HG03066 (cell line): ENCODE results near the gene PDE4B.

Experiments used
- ATAC-seq: cut with Tn5 transposase; IDR thresholded peaks from one replicate; pipeline ENCODE4 v1.9.1; 2021; ENCODE audit warnings: low read depth; ENCODE audit not compliant: unreplicated experiment

PDE4B gene

DNA sequence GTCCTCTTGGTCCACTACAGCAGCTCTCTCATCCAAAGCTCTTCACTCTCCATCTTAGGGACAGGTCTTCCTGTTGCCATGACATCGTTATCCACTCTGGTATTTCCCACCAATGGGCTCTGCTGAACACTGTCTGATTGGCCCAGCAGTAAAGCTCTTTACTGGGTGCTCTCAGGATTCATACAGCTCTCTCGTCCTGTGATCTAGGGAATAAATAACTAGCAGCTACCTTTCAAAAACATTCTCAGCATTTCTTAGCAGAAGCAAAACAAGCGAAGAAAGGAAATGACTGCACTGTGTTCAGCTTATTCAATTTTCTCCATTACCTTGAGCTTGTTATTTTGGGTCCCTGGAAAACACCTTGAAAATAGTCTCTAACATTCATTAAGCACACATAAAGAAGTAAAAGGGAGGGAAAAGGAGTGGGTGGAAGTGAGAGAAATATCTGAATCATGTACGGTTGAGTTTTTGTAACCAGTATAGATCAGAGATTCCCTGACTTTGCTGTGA is 577.8 kb downstream of the PDE4B start:
- ATAC-seq = no peak

DNA sequence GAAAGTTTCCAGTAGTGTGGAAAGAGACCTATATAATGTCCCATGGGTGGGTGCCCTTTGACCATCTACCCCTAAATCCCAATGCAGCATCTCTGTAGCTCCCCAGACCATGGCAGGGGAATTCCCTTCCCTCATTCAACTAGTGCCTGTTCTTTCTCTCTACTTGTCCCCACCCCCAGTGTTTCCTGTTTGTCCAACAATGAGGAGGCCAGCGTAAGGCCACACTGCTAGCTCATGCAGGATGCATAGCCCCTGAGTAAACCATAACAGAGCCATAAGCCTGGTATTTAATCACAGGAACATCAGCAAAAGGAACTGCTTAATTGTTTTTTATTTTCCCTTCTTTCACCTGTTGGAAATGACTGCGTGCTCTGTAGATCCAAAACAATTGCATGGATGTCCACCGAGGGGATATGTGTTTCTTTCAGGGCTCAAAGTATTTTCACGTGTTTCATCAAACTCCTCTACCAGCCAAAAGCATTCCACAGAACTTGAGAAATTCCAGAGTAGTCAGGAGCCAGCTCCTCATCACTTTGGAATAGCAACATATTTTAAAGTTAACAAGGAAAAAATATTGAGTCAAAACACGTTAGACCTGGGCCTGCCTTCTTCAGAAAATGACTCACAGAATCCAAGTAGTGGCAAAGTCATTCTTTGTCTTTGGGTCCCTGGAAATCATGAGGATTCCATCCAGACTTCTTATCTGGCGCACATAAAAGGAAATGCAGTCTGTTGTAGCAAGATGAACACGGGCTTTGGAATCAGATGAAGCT is 578.7 kb downstream of the PDE4B start:
- peak; percentile 26 for ATAC-seq

DNA sequence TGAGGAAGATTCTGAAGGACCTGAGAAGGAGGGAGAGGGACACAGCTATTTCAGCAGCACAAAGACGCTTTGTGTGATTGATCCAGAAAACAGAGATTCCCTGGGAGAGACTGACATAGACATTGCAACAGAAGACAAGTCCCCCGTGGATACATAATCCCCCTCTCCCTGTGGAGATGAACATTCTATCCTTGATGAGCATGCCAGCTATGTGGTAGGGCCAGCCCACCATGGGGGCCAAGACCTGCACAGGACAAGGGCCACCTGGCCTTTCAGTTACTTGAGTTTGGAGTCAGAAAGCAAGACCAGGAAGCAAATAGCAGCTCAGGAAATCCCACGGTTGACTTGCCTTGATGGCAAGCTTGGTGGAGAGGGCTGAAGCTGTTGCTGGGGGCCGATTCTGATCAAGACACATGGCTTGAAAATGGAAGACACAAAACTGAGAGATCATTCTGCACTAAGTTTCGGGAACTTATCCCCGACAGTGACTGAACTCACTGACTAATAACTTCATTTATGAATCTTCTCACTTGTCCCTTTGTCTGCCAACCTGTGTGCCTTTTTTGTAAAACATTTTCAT is 579.9 kb downstream of the PDE4B start:
- no peak for ATAC-seq

DNA sequence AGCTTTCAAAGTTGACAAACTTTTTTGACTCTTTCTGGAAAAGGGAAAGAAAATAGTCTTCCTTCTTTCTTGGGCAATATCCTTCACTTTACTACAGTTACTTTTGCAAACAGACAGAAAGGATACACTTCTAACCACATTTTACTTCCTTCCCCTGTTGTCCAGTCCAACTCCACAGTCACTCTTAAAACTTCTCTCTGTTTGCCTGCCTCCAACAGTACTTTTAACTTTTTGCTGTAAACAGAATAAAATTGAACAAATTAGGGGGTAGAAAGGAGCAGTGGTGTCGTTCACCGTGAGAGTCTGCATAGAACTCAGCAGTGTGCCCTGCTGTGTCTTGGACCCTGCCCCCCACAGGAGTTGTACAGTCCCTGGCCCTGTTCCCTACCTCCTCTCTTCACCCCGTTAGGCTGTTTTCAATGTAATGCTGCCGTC is 580.5 kb downstream of the PDE4B start:
- ATAC-seq = no peak

DNA sequence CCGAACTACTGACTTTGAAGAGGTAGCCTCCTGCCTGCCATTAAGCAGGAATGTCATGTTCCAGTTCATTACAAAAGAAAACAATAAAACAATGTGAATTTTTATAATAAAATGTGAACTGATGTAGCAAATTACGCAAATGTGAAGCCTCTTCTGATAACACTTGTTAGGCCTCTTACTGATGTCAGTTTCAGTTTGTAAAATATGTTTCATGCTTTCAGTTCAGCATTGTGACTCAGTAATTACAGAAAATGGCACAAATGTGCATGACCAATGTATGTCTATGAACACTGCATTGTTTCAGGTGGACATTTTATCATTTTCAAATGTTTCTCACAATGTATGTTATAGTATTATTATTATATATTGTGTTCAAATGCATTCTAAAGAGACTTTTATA is 581.5 kb downstream of the PDE4B start:
- peak; percentile 46 for ATAC-seq

DNA sequence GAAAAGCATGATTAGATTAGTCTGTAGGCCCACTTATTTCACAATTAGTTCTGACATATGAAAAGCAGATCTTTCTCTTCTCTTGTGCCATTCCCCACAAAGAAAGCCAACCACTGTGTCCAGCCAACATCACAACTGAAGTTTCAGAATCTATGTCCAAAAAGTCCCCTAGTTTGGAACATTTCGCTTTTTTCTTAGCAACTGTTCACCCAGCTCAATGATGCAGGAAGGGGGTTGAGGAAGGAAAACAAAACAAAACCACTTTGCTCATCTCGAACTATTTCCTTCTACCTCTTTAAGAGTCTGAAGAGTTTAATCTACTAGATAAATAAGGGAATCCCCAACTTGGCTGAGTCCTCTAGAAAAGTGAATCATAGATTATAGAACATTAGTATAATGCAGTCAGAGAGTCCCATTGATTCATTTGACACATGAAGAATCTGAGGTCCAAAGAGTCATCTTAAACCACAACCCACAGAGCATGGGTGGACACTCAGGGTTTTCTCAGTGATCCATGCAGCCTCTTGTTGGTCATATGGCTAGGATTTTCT is 581.9 kb downstream of the PDE4B start:
- peak; percentile 39 for ATAC-seq

DNA sequence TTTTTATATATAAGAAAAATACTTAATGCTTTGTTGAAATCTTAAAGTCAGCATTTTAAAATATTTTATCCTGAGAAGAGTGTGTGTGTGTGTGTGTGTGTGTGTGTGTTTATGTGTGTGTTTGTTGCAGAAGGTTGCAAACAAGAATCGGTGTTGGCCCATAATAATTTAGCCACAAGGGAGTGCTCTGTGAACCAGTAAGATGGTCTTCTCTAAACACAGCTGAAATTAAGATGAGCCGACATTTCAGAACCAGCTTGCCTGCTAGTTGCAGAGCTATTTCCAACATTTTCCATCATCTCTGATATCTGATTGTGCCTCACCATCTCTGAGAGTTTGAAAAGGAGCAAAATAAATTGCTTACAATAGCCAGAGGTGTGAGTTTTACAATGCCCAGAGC is 582.4 kb downstream of the PDE4B start:
- no peak for ATAC-seq

DNA sequence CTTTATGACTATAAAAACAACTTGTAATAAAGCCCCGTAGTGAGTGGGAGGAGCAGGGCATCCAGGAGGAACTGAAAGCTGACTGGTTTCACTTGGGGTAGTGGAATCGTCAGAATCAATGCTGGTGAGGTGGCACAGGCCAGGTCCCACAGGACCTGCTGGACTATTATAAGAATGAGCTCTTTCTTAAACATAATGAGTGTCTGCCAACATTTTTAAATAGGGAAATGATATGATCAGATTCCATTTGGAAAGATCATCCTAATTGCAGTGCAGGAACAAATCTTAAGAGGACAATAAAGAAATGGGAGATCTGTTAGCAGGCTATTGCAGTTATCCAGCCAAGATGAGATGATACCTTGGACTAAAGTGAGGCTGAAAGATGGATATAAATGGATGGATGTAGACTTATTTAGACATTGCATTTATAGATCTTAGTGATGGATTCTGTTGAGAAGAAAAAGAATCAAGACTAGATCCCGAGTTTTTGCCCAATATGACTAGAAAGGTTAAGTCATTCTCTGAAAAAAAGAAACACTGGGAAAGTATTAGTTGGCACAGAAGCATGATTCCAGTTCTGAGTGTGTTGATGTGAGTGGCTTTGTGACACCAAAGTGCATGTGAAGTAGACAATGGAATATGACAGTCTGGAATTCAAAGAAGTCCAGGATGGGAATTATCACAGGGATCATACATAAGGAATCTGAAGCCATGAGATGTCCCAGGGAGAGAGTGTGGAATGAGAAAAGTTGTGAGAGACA is 587.9 kb downstream of the PDE4B start:
- ATAC-seq = peak; percentile 98

DNA sequence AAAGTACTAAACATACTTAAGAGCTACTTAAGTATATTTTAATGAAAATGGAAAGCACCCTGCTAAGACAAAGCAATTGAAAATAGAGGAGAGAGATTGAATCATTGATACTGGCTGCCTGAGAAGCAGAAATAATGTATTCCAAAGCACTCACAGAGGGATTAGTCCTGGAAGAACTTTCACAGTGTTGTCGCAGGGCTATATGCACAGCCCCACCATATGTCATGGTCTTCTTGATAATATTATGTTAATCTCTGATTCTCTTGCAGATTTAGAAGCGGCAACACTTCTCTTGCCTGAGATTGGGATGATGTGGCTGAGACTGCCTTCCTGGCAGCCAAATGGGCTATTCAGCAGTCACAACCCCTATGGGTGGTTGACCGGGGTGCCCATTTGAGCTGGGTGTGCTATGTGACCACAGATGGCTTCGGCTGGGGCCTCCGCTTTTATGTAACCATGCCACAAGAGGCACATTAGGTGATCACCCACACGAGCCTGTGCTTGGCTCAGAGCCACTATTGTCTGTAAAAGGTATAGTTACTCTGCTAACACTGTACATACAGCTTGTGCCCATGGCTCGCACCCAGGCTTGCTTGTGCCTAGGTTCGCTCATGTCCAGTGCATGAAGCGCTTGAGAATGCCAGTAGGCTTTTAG is 589.1 kb downstream of the PDE4B start:
- ATAC-seq = no peak

DNA sequence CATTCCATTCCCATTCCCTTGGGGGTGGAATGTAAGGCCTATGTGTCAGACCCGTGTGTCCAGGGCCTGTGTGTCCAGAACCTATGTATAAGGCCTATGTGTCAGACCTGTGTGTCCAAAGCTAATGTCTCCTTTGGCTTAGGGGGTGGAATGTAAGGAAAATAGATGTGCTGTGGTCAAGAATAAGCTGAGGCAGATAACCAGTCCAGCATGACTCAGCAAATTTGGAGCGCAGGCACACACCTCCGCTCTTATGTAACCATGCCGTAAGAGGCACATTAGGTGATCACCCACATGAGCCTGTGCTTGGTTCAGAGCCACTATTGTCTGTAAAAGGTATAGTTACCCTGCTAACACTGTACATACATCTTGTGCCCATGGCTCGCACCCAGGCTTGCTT is 590.5 kb downstream of the PDE4B start:
- ATAC-seq = no peak

DNA sequence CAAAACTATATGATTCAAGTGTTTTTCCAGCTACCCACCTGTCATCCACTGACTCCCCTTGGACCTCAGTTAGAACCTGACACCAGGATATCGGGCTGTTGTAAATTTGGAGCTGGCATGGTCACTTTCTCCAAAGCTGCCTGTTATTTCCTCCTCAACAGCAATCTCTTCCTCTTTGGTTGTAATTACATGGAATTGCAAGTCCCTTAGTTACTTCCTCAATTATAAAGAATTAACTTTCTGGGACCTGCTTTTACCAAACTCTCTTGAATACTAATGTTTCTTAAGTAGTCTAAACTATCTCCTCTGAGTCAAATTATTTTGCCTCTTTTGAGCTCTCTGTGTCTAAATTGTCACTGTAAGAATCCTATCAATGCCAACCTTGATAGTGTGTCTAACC is 590.9 kb downstream of the PDE4B start:
- ATAC-seq = no peak

DNA sequence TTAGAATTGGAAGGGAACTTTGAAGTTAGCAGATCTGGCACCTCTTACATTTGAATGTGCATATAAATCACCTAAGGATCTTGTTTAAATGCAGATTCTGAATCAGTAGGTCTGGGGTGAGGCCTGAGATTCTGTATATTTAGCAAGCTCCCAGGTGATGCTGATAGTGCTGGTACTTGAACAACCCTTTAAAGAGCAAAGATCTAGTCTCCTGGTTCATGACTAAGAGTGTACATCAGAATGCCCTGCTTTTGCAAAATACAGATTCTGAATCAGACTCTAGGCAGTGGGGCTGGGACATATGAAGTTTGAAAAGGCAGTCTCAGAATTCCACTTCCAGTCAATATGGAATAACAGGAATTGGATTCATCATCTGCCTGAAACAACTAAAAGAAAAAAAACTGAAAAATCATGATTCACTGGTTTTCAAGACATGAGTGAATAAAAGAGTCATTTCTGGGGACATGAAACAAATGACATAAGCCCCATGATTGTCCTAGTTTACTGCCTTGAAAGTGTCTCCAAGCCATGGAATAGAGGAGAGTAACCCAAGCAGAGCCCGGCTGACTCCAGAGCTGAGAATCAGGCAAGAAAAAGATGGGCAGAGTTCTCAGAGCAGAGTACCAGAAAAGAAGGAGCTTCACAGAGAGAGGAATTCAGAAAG is 591.7 kb downstream of the PDE4B start:
- no peak for ATAC-seq

DNA sequence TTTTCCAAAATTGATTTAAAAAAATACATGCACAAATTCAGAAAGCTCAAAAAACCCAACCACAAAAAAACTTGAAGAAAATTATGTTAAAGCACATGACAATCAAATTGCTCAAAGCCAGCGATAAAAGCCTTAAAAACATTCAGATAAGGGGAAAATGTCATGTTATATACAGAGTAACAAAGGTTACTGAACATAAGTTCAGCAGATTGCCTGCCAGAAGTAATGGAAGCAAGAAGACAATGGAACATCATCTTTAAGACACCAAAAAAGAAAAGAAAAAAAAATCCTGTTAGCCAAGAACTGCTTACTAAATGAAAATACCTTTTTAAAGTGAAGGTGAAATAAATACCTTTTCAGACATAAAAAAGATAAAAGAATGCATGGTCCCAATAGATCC is 594.0 kb downstream of the PDE4B start:
- no peak for ATAC-seq

DNA sequence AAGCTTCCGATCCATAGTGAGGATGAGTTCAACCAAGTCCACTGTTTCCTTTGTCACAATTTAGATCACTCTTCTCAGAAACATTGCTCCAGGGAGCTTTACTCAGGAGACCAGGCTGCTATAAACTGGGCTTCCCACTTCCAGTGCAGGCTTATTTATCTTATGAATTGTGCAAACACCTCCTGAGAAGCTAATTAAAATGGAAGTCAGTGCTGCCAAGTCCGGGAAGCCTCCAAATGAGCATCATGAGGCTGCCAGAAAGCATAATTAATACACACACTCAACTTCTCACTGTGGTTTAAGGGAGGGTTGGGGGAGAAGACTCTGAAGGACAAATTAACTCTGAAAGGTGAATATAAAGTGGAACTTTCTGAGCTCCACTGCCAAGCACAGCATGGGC is 596.2 kb downstream of the PDE4B start:
- ATAC-seq = no peak

DNA sequence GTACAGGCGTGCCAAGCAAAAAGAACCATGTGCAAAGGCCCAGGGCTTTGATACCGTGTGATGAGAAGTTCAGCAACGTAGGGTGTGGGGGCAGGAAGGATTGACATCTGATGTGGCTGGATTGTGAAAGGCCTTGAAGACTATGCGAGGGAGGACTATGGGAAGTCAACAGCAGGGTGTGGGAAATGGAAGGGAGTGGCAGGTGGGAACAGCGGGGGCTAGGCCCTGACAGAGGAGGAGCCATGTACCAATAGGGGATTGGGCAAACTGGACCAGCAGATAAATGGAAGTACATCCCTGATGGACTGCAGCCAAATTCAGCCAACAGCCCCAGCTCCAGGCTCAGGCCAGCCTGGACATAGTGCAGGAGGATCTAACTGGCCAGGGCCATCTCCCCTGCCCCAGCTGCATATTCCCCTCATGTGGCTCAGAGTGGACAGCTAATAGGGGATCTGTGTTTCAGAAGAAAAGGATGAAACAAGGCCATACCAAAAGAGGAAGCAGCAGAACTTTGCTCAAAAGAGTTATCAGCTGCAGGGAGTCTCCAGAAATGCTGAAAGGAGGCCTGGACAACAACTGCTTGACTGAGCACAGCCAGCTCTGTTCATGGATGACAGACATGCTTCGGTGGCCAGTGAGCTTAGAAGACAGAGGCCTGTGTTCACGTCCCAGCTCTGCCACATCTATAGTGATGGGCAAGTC is 601.0 kb downstream of the PDE4B start:
- ATAC-seq = no peak

DNA sequence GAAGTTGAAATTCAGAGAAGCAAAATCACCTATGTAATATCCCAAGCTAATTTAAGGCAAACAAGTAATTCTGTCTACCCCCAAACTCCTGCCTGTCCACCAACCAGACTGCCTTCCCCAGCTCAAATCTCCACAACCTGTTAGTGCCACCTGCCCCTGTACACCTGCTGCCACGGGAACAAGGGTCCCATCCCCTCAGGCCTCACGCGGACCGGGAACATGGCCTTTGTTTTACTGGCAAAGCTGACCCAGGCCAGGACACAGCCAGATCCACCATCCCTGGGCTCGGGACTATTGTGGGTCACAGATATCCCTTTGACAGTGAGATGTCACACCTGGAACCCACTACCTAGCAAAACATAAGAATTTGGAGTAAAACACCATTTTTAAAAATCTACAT is 601.9 kb downstream of the PDE4B start:
- no peak for ATAC-seq

DNA sequence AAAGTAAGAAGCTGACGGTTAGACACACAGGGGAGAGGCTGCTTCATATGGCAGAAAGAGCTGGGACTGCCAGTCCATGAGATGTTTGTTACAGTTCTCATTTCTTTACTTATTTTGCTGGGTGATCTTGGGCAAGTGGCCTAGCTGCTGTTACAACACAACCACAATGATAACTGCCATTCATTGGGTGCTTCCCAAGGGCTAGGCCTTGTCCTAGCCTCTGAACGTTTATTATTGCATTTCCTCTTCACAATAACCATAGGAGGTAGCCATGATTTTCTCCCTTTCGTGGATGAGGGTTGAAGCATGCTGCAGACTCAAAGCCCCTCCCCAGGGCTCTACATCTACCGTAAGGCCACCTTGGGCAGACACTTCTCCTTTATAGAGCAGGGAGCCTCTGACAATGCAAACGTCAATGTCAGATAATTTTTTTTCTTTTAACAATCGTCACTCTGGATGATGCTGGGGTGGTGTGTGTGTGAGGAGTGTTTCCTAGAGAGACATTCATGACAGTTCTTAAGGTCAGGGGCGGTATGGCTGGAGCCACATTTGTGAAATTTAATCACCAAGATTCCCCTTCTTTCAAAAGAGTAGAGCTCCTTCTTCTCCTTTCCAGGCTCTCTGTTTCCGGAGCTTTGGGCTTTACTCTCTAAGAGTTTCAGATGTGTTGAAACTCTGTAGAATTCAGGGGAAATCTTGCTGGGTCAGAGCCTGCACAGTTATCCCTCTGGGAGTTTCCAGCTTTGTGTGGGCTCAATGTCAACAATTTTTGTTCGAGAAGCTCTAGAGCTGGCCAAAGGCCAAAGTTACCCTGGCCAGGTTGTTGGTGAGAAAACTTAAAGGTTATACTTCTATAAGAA is 602.7 kb downstream of the PDE4B start:
- no peak for ATAC-seq

DNA sequence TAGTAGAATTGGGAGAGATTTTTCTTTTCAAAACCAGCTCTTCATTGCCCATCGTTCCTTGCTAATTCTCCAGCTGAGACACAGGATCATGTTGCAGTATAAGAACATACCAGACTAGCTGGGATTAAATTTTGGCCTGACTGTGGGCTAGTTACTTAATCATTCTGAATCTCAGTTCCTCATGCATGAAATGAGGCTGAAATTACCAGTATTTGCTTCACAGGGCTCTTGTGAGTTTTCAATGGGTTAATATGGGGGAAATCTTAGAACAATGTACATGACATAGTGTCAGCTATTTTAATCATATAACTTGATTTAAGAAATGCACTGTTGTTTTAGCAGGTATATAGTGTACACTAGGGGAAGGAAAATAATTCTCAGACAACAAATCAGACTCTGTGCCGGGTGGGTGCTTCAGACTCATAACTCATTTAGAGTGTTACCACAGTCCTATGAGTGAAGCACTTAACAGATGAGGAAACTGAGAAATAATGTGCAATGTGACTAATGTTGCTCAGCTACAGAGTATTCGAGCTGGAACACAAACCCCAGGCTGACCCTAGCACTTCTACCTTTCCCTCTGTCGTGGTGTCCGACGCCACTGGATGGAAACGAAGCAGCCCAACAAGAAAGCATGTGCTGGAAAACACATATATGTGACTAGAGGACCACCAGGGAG is 603.7 kb downstream of the PDE4B start:
- ATAC-seq = peak; percentile 41
